HG03135 (cell line): ENCODE measurements around the gene APBA1.
"Not testable (repeated sequence)": the region's sequence is repeated elsewhere in the genome, so short reads cannot be mapped to it uniquely, and the experiment has no call there.

Source experiments
- ATAC-seq: cut with Tn5 transposase; IDR thresholded peaks from one replicate; pipeline ENCODE4 v1.9.1; 2021; ENCODE audit warnings: mild to moderate bottlenecking, moderate library complexity; ENCODE audit not compliant: unreplicated experiment

Gene APBA1

DNA sequence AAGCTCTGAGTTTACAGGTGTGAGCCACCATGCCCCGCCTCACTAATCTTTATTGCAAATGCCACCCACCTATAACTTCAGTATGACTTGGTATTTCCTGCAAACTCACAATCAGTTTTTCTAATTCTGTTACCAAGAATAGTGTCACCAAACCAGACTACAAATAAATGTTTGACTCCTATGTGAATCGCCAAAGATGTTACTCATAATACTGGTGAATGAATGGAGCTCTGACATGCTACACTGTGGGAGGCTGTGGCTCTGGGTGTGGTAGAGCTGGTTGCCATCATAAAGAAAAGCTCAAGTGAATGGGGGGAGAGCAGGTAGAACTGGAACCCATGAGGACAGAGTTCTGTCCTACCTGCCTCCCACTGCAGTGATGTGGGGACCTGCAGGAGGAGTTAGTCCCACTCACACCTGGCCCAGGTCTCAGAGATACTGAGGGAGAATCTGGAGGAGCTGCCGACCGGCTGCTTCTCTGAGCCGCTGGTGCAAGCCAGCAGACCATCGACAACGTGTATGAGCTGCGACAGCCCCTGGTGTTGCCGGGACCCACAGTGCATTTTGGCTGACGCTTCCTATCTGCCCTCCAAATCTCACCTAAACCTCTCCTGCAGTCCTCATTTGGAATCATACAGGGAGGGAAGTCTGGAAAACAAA is 251.4 kb downstream of the APBA1 start:
- no peak for ATAC-seq

DNA sequence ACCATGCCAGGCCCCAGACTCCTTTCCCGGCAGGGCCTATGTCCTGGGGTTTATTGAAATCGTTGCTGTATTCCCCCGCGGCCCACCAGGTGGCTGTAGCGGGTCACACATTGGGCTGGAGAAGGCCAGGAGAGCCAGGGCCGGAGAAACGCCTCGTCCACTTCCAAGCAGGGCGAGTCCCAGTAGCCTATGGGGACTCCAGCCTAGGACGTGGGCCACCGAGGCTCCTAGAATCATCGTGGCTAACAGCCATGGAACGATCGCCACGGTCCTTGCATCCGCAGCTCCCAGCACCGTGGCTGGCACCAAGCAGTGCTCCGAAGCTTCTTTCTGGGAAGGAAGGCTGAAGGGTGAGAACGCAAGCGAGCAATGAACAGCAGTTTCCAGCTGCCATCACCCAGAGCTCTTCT is 259.4 kb downstream of the APBA1 start:
- ATAC-seq, result no peak

DNA sequence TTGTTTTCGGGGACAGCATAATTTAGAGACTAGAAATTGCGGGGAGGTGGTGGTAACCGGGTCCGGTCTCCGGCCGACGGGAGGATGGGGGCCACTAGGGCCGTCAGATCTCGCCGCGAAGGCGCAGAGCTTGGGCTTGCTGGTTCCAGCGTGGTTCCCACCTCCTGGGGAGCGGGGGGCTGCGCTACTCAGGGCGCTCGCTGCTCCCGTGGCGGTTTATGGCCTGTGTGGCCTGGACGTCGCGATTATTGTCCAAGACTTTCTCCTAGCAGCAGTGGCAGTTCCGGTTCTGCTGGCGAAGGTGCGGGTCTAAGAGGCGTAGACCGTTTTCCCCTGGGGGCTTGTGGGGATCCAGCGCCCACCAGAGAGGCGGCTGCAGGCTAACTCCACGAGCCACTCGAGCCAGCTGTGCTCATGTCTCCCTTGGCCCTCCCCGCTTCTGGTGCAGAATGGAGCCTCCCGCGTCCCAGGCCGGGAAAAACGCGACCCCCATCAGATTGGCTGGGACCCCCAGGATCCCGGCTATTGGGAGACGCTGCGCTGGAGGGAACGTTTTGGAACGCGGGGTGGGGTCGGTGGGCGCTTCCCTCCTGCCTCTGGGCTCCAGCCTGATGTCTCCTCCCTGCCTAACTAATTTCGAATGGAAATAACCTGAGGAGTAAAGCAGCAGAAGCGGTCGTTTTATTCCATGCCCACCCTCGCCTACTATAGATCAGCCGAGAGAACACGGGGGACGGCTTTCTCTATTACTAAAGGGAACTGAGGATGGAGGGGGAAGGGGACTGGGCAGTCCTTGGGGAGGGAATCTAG is 260.0 kb downstream of the APBA1 start:
- ATAC-seq, result no peak

DNA sequence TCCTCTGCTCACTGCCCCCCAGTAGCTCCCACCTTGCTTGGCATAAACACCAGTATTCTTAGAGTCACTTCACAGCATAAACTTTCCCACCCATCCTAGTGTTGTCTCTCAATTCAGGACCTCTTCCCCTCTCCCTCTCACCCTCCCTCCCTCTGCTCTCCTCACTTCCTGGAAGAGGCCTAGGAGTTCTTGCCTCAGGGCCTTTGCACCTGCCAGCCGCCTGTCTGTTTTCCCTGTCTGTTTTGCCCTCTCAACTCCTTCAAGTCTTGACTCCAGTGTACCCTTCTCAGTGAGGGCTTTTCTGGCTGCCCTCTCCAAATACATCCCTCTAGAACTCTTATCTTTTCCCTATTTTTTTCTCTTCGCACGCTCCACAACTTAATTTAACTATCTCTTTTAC is 260.9 kb downstream of the APBA1 start:
- no peak for ATAC-seq

DNA sequence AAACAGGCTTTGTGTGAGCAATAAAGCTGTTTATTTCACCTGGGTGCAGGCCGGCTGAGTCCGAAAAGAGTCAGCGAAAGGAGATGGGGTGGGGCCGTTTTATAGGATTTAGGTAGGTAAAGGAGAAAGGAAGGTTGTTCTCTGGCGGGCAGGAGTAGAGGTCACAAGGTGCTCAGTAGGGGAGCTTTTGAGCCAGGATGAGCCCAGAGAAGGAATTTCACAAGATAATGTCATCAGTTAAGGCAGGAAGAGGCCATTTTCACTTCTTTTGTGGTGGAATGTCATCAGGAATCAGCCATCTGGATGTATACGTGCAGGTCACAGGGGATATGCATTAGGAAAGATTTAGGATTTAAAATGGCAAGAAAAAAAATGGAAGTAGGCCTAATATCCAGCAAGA is 262.2 kb downstream of the APBA1 start:
- not testable (repeated sequence) for ATAC-seq

DNA sequence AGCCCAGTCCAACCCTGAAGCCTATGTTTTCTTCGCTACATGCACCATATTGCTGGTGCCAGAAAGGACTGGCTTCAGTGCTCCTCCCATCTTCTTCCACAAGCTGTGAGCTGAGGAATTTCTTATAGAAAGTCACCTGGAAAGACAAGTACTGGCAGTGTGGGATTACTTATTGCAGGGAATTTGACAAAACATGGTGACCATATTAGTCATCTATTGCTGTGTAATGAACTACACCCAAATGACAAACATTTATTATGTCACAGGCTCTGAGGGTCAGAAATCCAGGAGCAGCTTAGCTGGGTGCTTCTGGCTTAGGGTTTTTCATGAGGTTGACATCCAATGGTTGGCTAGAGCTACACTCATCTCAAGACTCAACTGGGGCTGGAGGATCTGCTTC is 271.7 kb downstream of the APBA1 start:
- ATAC-seq, result no peak

DNA sequence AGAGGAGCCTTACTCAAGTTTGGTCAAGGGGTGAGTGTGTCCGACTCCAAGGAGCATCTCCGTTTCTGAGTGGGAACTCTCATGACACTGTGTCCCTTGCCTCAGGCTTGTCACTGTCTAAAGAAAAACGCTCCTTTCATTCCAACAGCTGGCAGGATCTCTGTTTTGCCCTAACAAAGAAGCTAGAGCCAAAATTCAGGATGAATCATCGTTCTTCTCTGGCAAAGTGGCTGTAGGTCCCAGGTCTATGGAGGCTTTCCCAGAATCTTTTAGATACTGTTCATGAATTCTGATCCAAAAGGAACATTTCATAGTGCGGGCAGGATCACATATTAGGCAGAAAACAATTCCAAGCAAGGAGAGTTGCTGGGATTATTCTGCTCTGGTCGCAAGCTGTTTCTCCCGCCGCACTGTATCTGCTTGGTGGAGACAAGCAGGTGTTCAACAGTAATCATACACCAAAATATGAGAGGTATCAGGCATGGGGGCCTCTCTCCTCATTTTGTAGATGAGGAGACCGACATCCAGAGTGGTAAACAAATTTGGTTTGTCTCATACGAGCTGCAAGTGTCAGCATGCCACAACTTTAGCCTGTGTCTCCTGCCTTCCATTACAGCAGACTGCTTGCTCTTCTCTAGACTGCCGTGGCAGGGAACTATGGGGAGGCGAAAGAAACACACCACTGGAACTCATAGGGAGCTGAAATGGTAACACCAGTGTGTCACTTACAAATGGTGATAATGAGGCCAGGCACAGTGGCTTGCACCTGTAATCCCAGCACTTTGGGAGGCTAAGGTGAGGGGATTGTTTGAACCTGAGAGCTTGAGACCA is 274.6 kb downstream of the APBA1 start:
- no peak for ATAC-seq

DNA sequence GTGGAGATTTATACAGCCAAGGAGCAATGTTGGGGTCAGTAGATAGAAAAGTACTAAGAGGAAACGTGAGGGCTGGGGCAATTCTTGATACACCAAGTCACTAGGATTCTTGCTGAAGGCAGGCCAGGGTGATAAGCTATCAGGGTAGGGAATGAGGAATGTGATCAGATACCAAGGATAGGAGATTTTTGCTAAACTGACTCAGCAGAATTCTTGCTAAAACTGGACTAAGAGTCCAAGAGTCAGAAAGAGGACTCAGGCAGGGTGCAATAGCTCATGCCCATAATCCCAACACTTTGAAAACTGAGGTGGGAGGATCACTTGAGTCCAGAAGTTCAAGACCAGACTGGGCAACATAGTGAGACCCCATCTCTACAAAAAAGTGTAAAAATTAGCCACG is 275.4 kb downstream of the APBA1 start:
- no peak for ATAC-seq

DNA sequence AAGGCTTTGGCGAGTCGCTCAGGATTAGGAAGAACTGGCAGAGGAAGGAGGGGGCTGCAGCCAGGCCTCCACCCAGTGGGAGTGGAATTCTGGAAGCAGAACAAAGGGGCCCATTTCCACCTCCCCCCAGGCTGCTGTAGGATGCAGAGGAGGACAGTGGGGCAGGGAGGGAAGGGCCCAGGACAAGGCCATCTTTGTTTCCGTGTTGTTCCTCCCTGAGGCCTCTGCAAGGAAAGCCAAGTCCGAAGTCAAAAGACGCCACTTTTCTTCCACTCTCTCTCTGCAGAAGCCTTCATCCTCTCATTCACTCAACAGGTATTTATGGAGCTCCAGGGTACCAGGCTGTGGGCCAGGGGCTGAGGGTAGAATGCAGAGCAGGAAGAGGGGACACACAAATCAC is 276.5 kb downstream of the APBA1 start:
- ATAC-seq, result no peak

DNA sequence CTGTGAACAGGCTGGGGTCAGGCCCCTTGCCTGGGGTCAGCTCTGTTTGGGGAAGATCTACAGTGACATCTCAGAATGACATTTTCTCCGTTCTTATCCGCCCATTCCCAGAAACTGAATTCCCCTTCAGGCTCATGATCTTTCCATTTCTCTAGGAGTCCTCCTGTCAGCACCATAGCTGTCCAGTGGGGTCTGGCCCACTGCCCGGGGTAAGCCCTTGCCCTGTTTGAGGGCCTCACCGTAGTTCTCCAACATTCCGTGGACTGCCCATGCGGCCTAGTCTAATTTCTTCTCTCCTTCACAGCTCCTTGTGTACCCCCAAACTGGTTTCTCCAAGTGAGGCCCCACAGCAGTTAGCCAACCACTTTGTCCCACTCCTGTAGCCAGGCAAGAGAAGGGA is 278.7 kb downstream of the APBA1 start:
- no peak for ATAC-seq

DNA sequence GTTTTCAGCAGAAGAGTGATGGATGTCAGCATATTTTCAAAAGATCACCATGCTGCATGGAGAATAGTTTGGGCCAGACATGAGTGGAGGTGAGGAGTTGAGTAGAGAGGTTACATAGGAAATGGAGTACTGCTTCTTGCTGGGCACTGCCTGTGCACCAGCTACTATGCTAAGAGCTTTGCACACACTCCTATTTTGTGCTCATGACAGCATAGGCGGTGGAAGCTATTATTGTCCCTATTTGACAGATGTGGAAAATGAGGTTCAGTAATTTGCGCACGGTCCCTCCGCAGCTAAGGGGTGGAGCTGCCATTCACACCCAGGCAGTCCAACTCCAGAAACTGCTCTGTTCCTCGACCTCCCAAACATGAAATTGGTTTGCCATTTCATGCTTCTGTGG is 279.3 kb downstream of the APBA1 start:
- ATAC-seq, result no peak

DNA sequence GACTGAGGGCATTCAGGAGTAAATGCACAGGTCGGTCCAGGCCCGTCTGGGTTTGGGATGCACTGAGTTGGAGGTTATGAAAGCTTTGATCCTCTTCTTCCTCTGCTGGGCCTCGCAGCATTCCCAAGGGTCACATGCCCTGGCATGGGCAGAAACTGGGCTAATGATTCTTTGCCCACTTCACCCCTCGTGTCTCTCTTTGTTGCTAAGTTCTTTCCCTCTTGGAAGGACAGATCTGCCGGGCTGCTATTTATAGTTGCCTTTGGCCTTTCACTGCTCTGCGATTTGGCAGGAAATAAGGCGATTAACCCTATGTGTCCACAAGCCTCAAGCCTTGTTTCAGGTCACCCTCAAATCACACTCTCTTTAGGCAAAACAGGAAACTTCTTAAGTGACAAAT is 280.2 kb downstream of the APBA1 start:
- ATAC-seq, result no peak

DNA sequence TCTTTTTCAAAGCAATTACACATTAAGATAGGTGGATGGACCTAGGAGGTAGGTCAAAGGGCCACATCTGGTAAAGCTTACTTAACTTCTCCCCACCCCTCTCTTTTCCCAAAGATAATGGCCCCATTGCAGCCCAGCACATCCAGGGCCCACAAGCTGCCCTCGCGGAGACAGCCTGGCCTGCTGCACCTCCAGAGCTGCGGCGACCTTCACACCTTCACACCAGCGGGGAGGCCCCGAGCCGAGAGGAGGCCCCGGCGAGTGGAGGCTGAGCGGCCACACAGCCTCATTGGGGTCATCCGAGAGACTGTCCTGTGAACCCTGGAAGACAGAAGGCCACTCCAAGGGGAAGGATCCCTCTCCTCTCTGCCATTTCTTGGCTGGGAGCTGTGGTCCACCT is 280.7 kb downstream of the APBA1 start:
- ATAC-seq, result no peak

DNA sequence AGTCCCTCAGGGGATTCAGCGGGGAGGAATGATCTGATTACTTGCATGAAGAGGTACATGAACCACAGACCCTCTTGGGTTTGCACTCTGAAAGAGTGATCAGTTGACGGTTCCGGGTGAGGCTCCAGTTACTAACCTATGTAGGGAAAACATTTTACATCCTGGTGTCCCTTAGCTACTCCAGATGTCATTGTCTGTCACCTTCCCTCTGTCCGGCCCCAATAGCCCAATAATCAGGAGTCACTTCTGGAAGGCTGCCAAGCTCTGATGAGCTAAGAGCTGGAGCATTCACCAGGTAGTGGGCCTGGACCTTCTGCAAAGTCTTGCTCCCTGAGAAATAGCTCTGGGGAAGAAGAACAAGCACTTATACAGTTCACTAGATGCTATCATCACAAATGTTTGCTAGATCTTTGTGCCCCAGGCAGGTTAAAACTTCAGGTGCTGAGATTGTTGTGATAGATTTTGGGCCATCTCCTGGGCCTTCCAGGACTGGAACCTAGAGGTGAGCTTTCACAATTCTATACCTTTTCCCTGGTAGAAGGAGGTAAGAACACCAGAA is 282.7 kb downstream of the APBA1 start:
- ATAC-seq, result no peak

DNA sequence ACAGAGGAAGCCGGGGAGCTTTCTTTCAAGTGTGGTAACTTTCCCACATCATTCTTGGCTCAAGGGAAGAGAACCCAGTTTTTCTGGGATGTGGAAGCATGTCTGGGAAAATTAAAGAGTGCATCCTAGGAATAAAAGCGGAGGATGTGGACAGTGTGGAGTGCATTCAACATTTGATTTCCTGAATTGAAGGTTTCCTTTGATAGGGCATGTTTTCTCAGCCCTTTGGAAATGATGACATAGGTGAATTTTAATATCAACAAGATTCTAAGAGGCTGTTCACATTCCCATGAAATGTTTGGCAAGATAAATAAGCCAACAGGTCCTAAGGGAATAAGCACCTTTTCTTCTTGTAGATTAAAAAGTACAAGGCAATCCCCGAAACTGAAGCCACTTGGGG is 283.6 kb downstream of the APBA1 start:
- no peak for ATAC-seq

DNA sequence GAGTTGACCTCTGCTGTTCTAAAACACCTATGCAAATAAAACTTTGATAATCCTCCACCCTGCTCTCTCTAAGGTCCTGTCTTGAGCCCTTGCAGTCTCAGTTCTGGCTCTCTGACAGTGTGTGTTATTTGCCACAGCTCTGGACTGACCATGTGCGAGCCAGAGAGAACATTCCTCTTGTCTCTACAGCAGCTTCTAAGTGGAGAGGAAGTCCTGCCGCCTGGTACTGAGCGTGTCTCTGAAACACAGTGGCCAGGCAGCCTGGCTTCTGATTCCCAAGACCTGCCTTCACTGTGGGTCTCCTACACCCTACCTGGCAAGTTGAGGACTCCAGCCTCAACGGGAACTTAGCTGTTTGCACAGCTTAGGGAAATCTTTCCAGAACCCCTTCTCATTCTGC is 285.5 kb downstream of the APBA1 start:
- ATAC-seq, result no peak

DNA sequence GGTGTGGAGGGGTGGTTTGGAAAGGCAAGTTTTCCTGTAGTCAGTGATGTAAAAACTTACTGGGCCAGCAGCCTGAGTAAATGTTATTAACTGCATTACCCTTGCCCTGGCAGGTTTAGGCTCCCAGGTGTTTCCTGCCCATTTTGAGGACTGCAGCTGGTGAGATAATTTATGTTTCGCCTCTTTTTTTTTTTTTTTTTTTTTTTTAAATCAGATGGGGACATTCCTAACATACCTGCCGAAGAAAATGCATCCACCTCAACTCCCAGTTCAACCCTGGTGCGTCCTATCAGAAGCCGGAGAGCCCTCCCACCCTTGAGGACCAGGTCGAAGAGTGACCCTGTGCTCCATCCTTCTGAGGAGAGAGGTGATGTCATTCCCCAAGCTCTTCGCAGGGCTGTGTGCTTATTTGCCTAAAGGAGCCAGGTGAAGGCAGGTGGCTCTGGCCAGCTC is 286.6 kb downstream of the APBA1 start:
- ATAC-seq, result no peak

DNA sequence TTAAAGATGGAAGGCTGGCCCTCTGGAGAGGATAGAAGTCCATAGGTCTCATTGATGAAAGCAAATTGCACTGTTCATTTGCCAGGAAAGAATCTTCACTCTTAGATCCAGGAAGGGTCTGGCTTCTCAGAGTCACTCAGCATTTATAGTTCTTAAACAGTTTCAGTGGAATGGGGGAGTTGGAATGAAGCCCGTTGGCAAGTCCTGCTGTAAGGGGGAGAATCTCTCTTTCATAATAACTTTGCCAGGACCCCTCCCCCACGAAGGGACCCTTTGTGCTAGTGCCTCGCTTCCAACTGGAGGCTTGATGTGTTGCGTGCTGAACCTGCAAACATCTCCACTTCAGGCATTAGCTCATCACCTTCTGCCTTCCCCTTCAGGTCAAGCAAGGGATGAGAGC is 290.0 kb downstream of the APBA1 start:
- no peak for ATAC-seq

DNA sequence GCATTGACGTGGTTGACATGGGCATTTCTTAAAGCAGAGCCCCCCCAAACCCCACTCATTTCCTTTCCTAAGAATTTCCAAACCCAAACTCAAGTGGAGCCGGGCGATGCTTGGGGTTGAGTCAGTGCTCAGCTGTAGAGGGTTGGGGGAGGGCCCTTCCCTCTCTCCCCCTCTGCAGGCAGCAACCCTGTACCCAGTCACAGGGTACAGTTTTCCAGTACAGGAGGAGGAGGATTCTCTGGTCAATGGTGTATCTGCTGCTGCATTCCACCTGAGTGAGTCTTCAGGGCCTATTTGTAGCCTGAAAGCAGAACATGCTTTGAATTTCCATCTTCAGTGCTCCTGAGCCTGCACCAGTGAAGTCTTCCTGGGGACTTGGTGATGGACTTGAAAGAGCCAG is 291.4 kb downstream of the APBA1 start:
- no peak for ATAC-seq

DNA sequence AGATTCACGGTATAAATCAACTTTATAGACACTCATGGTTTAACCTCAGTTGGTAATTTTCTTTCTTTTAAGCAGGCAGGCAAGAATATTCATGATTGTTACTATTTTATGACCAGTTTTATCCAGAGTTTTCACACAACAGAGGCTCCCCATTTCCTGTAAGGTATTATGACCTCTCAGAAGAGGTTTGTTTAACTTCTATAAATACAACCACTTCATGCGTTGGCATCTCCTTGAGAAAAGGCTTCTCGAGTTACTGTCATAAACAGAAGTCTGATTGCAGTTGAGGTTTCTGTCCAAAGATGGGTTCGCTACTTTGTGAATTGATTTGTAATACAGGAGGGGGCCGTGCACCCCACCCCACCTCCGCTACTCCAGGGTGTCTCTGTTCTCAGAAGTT is 291.9 kb downstream of the APBA1 start:
- no peak for ATAC-seq

DNA sequence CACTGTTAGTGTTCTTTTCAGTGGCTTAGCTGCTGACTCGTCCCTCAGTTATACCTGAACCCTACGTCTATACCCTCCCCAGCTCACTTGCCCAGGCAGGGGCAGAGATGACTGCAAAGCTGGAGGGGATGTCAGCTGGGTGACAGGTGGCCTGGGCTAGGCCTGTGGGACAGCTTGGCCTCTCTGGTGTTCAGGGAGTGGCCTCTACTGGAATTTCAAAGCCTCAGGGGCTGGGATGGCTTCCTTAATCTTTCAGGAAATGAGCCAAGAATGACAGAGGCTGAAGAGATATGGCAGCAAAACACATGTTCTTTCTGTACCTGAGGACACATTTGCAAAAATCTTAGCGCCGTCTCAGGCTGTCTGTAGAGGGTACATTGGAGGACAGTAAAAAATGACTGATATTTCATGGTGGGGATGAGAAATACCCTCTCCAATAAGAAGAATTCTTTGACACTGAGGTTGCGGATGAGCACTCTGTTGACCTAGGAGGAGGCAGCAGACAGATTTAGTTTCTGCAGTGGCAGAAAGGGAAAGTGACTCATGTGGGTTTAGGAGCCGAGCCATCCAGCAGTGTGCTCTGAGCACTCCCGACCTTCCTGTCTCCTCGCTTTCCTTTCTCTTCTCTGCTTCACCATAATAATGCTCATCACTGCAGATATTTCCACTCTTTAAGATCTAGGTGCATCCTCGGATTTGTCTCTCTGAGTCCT is 292.7 kb downstream of the APBA1 start:
- no peak for ATAC-seq
